ENCODE measurements around the gene KCNK7.

The KCNK7 gene

GRCh38 chr11:65559535-65559934 is 36.1 kb downstream of the KCNK7 start:
- TF ChIP-seq ZC3H10 (CRISPR knock-in tag; IDR thresholded peaks at IDR 0.05) (no peak), ZFP30 (CRISPR knock-in tag; IDR thresholded peaks at IDR 0.05) (no peak), ZFP3 (CRISPR knock-in tag; IDR thresholded peaks at IDR 0.05) (no peak), TSHZ2 (CRISPR knock-in tag; IDR thresholded peaks at IDR 0.05) (no peak), RARB (CRISPR knock-in tag; IDR thresholded peaks at IDR 0.05) (no peak), CREB5 (CRISPR knock-in tag; IDR thresholded peaks at IDR 0.05; ENCODE audit: low read depth) (no peak), ESRRG (CRISPR knock-in tag; IDR thresholded peaks at IDR 0.05) (no peak), GLIS3 (CRISPR knock-in tag; IDR thresholded peaks at IDR 0.05) (no peak), PPARA (CRISPR knock-in tag; IDR thresholded peaks at IDR 0.05; ENCODE audit: borderline replicate concordance) (no peak), SNAI2 (CRISPR knock-in tag; IDR thresholded peaks at IDR 0.05) (no peak), OSR1 (CRISPR knock-in tag; IDR thresholded peaks at IDR 0.05) (no peak), BACH2 (CRISPR knock-in tag; IDR thresholded peaks at IDR 0.05; ENCODE audit: borderline replicate concordance) (no peak)
- ATAC-seq, result 0 out of 3 replicates have a peak, but pooled peaks have one; percentile 1

- no peak for TF ChIP-seq CSRNP3 (CRISPR knock-in tag; IDR thresholded peaks at IDR 0.05)
- TF ChIP-seq ZFP3 (CRISPR knock-in tag; IDR thresholded peaks at IDR 0.05), result peak; percentile 39; the same call in 1 of the 2 replicates
- peak; percentile 25 for ATAC-seq
Observed at GRCh38 chr11:65558930-65559509, 36.6 kb downstream of the KCNK7 start.

- TF ChIP-seq ZC3H10 (CRISPR knock-in tag; IDR thresholded peaks at IDR 0.05), result no peak
- TF ChIP-seq TOX (CRISPR knock-in tag; IDR thresholded peaks at IDR 0.05; ENCODE audit: borderline replicate concordance), result no peak
- TF ChIP-seq ZFP3 (CRISPR knock-in tag; IDR thresholded peaks at IDR 0.05), result no peak
- TF ChIP-seq TCF4 (CRISPR knock-in tag; IDR thresholded peaks at IDR 0.05; ENCODE audit: borderline replicate concordance), result no peak
- TF ChIP-seq BACH2 (CRISPR knock-in tag; IDR thresholded peaks at IDR 0.05; ENCODE audit: borderline replicate concordance), result no peak
- no peak for TF ChIP-seq SNAI2 (CRISPR knock-in tag; IDR thresholded peaks at IDR 0.05)
- no peak for TF ChIP-seq CSRNP3 (CRISPR knock-in tag; IDR thresholded peaks at IDR 0.05)
- TF ChIP-seq PPARA (CRISPR knock-in tag; IDR thresholded peaks at IDR 0.05; ENCODE audit: borderline replicate concordance), result no peak
- TF ChIP-seq CSDC2 (CRISPR knock-in tag; IDR thresholded peaks at IDR 0.05), result no peak
- TF ChIP-seq OSR1 (CRISPR knock-in tag; IDR thresholded peaks at IDR 0.05), result no peak
- no peak for TF ChIP-seq TSHZ2 (CRISPR knock-in tag; IDR thresholded peaks at IDR 0.05)
- TF ChIP-seq PATZ1 (CRISPR knock-in tag; IDR thresholded peaks at IDR 0.05; ENCODE audit: borderline replicate concordance), result no peak
- no peak for TF ChIP-seq RARB (CRISPR knock-in tag; IDR thresholded peaks at IDR 0.05)
- TF ChIP-seq ESRRG (CRISPR knock-in tag; IDR thresholded peaks at IDR 0.05), result no peak
- TF ChIP-seq ZNF70 (CRISPR knock-in tag; IDR thresholded peaks at IDR 0.05), result no peak
- TF ChIP-seq ISL1 (CRISPR knock-in tag; IDR thresholded peaks at IDR 0.05), result no peak
- no peak for TF ChIP-seq ZNF565 (CRISPR knock-in tag; conservative IDR thresholded peaks at IDR 0.05; ENCODE audit: low read depth)
- TF ChIP-seq ZFP30 (CRISPR knock-in tag; IDR thresholded peaks at IDR 0.05), result no peak
- no peak for TF ChIP-seq CREB5 (CRISPR knock-in tag; IDR thresholded peaks at IDR 0.05; ENCODE audit: low read depth)
- ATAC-seq, result peak; percentile 52
Observed at GRCh38 chr11:65558002-65558929, 37.3 kb downstream of the KCNK7 start, which contains the start of gene LTBP3. Gene LTBP3, minus strand, starts transcription at chr11:65558359. Its CDS starts 400 bp downstream, at chr11:65557959.

Measured in SK-N-SH treated with all-trans-retinoic acid at 6 μM for 48 hours (cell line).